Gastrocnemius medialis (tissue), 4 donors: ENCODE data around the gene ZNF783.

Experiments used
- CTCF ChIP-seq, 5 experiments: fragments of 450-650 bp in 3 of 5; fragments of 200-600 bp in 2 of 5; sonication (generic) in 2 of 5; IDR thresholded peaks in 4 of 5; conservative IDR thresholded peaks in 1 of 5; 1 replicate in 4 of 5; 2 replicates in 1 of 5; pipeline ENCODE4 v1.5.1; 2016 to 2019; ENCODE audit warnings: antibody characterized with exemption in 5 of 5, mild to moderate bottlenecking in 3 of 5, moderate library complexity in 3 of 5
- POLR2A ChIP-seq, 2 donors: fragments of 450-650 bp; IDR thresholded peaks; one replicate each; pipeline ENCODE4 v1.6.1; 2017; ENCODE audit warnings: antibody characterized with exemption in 2 of 2, mild to moderate bottlenecking in 2 of 2, moderate library complexity in 2 of 2

GRCh38 chr7:149293946-149294633, 32.1 kb downstream of the ZNF783 start:
- TF ChIP-seq POLR2A (IDR thresholded peaks at IDR 0.05) (no peak), CTCF (IDR thresholded peaks at IDR 0.05 in 4 of 5, conservative IDR thresholded peaks at IDR 0.05 in 1 of 5) (no peak)
